Vagina (tissue), 2 donors: ENCODE measurements around the gene LBP.

Experiments used
- CTCF ChIP-seq, 3 experiments: fragments of 450-650 bp in 2 of 3; fragments of 200-600 bp in 1 of 3; sonication (generic) in 1 of 3; IDR thresholded peaks; one replicate each; pipeline ENCODE4 v1.5.1; 2017 to 2019; ENCODE audit warnings: antibody characterized with exemption in 3 of 3, mild to moderate bottlenecking in 2 of 3, moderate library complexity in 2 of 3
- POLR2A ChIP-seq, 2 donors: fragments of 450-650 bp; IDR thresholded peaks; one replicate each; pipeline ENCODE4 v1.6.1; 2017; ENCODE audit warnings: antibody characterized with exemption in 2 of 2, mild to moderate bottlenecking in 2 of 2, moderate library complexity in 2 of 2
- POLR2AphosphoS5 ChIP-seq, 2 donors: sonication (generic); formaldehyde crosslinking; IDR thresholded peaks; one replicate each; pipeline ENCODE4 v1.9.0; 2017; ENCODE audit warnings: antibody characterized with exemption in 2 of 2, mild to moderate bottlenecking in 2 of 2, low read depth in 1 of 2; ENCODE audit not compliant: insufficient read depth in 1 of 2

GRCh38 chr20:38308047-38308438, 38.2 kb upstream of the LBP start:
- TF ChIP-seq CTCF (IDR thresholded peaks at IDR 0.05) (no peak), POLR2AphosphoS5 (IDR thresholded peaks at IDR 0.05; ENCODE audit: insufficient read depth in 1 of 2, low read depth in 1 of 2) (no peak), POLR2A (IDR thresholded peaks at IDR 0.05) (no peak)
